ENCODE measurements around the gene PFKFB4. TPM values are rescaled to one million over a fixed set of nuclear protein-coding genes. Genes with fewer than 3 reads are reported as not detected.
A peak's percentile ranks its signal among the peaks of the same experiment; 100 is the strongest.
"Not testable (repeated sequence)": the region's sequence is repeated elsewhere in the genome, so short reads cannot be mapped to it uniquely, and the experiment has no call there.

PFKFB4 gene
- total and polyA plus RNA-seq, 10 of the 15 experiments (the other 5 are each of a cell fraction or from before 2014, with no cell fraction given): 0.37 to 89.1 (median 5.2) TPM

DNA sequence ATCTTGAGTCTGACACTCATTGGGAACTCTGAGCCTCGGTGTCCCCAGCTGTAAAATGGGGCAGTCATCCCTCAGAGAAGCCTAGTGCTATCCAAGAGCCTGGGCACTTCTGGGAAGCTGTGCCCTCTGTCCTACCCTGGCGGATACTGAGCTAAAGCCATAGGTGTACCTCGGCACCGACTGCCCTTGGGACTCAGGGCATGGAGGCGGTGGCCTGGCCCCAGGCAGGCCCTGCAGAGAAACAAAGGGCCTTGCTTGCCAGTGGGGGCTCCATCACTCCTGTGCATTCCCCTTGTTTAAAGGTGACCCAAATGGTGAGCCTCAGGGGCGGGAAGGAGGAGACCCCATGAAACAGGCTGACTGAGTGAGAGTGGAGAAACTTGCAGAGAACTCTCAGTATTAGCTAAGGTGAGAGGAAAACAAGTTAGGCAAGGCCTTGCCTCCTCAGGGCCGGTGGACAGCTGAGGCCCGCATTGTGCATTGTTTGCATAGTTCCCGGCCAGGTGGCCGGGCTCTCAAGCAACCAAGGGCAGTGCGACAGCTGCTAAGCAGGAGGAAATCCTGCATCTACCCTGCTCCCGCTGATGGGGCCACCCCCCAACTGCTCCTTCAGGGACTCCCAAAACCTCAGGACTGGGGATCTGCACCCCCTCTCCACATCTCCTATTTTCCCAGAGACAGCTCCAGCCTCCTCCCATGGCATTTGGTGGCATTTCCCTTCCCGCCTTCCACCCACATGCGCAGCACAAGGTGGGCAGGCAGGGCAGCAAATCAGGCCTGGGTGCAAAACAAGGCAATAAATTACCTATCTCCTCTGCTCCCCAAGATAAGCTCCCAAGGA lies 4.3 kb downstream of the PFKFB4 start:
- BruUV-seq (replicated peaks): no TSS peak
- Histone ChIP-seq H3K4me1 (ENCODE audit: control insufficient read depth, insufficient read depth, low read length) (peaks cover 11% of the 10 kb centered on the region), H3K79me2 (ENCODE audit: control insufficient read depth, insufficient read depth, low read length) (peaks cover 53% of the 10 kb centered on the region), H3K9me3 (replicated peaks; ENCODE audit: control insufficient read depth, insufficient read depth, low read length) (no peaks in the 10 kb centered on the region), H3K36me3 (ENCODE audit: control insufficient read depth in 2 of 2, insufficient read depth in 2 of 2, low read length in 1 of 2) (peaks cover 0 to 30% of the 10 kb centered on the region in 2 experiments; a peak in 3 of 4 replicates), H4K20me1 (ENCODE audit: control insufficient read depth, insufficient read depth) (peaks cover 2% of the 10 kb centered on the region; the same call in 1 of the 2 replicates), H3K9ac (ENCODE audit: control insufficient read depth, insufficient read depth, low read length) (no peak overlapping the region), H3K4me3 (no peak overlapping the region), H3K27ac (ENCODE audit: control insufficient read depth, insufficient read depth) (no peak overlapping the region), H3K4me2 (ENCODE audit: control insufficient read depth, insufficient read depth) (peak overlapping the region; percentile 55), H3K27me3 (replicated peaks in 1 of 2; ENCODE audit: control insufficient read depth in 2 of 2, insufficient read depth in 2 of 2, low read length in 1 of 2) (no peaks in the 10 kb centered on the region), H2AFZ (ENCODE audit: control insufficient read depth, low read depth, low read length) (no peak overlapping the region)
- in situ Hi-C loops (cut with MboI): no loop called here
- FAIRE-seq (no peak), DNase-seq (ENCODE audit: low read depth, low spot score) (no peak), ATAC-seq (no peak)
- SMC1A ChIA-PET (ENCODE audit: uncharacterized antibody, unreplicated experiment): interaction anchor here (0.7 to 1.6 kb wide), 6 partner anchors 79 to 116 kb away, joined by 3 to 6 read pairs (median 3); partner anchors contain the start of genes ATRIP and SLC26A6
- TF ChIP-seq ZSCAN29 (IDR thresholded peaks at IDR 0.05): no peak
- TF ChIP-seq ASH2L (IDR thresholded peaks at IDR 0.05; ENCODE audit: borderline replicate concordance, low read depth): no peak
- no peak for TF ChIP-seq NFYB (IDR thresholded peaks at IDR 0.05; ENCODE audit: insufficient read depth, low read depth, low read length)
- no peak for TF ChIP-seq RELA (IDR thresholded peaks at IDR 0.05; ENCODE audit: borderline replicate concordance, partially characterized antibody)
- TF ChIP-seq CHD1 (IDR thresholded peaks at IDR 0.05; ENCODE audit: low read depth, low read length): no peak
- intact Hi-C loops (cut with micrococcal nuclease; ENCODE audit: unreplicated experiment): no loop called here
- POLR2A ChIA-PET: interaction anchor here (0.6 to 2.2 kb wide), 7 partner anchors 13 to 506 kb away, joined by 3 to 8 read pairs (median 4); partner anchors contain the start of genes CCDC51 and TMA7
- RAD21 ChIA-PET (ENCODE audit: unreplicated experiment): interaction anchor here (0.9 to 2.9 kb wide), 2 partner anchors 79 to 83 kb away, joined by 3 to 9 read pairs; partner anchors contain the start of gene SLC26A6
- WGBS (ENCODE audit: insufficient coverage, insufficient replicate concordance, low lambda C conversion rate, missing lambda C conversion rate): 80% methylated on average over 14 of the region's 14 CpGs
- CTCF ChIA-PET: interaction anchor here (1.0 to 16.3 kb wide), 8 partner anchors 7 to 321 kb away, joined by 3 to 239 read pairs (median 4); partner anchors contain the start of genes CCDC51 and TMA7

DNA sequence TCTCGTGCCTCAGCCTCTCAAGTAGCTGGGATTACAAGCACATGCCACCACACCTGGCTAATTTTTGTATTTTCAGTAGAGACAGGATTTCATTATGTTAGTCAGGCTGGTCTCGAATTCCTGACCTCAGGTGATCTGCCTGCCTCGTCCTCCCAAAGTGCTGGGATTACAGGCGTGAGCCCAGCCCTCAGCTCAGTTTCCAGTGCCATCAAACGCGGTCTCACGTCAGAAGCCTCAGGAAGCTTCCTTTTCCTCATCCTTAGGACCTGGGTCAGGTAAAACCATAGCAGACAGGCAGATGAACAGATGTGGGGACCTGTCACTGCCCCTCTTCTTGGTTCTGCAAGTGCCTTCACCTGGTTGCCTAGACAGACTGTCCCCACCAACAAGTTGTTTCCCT lies 5.0 kb downstream of the PFKFB4 start:
- Histone ChIP-seq H3K4me1 (ENCODE audit: control insufficient read depth, insufficient read depth, low read length) (peaks cover 11% of the 10 kb centered on the region), H3K79me2 (ENCODE audit: control insufficient read depth, insufficient read depth, low read length) (peaks cover 53% of the 10 kb centered on the region), H3K36me3 (ENCODE audit: control insufficient read depth in 2 of 2, insufficient read depth in 2 of 2, low read length in 1 of 2) (peaks cover 0 to 30% of the 10 kb centered on the region in 2 experiments; a peak in 3 of 4 replicates)
- FAIRE-seq; H3K4me3 ChIP-seq; intact Hi-C loops (cut with micrococcal nuclease; ENCODE audit: unreplicated experiment); DNase-seq (ENCODE audit: low read depth, low spot score); H2AFZ ChIP-seq (ENCODE audit: control insufficient read depth, low read depth, low read length); BruUV-seq (replicated peaks); ATAC-seq; H3K9me3 ChIP-seq (replicated peaks; ENCODE audit: control insufficient read depth, insufficient read depth, low read length); H4K20me1 ChIP-seq (ENCODE audit: control insufficient read depth, insufficient read depth); H3K9ac ChIP-seq (ENCODE audit: control insufficient read depth, insufficient read depth, low read length); H3K4me2 ChIP-seq (ENCODE audit: control insufficient read depth, insufficient read depth); H3K27me3 ChIP-seq (replicated peaks in 1 of 2; ENCODE audit: control insufficient read depth in 2 of 2, insufficient read depth in 2 of 2, low read length in 1 of 2); H3K27ac ChIP-seq (ENCODE audit: control insufficient read depth, insufficient read depth); in situ Hi-C loops (cut with MboI): not testable (repeated sequence)
- WGBS (ENCODE audit: insufficient coverage, insufficient replicate concordance, low lambda C conversion rate, missing lambda C conversion rate): 34% methylated on average over 7 of the region's 7 CpGs
- RAD21 ChIA-PET (ENCODE audit: unreplicated experiment): interaction anchor here (1.0 to 2.9 kb wide), 2 partner anchors 79 to 115 kb away, joined by 4 to 9 read pairs; no protein-coding TSS in a partner anchor
- SMC1A ChIA-PET (ENCODE audit: uncharacterized antibody, unreplicated experiment): interaction anchor here (0.7 to 1.3 kb wide), 4 partner anchors 84 to 116 kb away, joined by 3 read pairs; partner anchors contain the start of genes ATRIP and SLC26A6
- POLR2A ChIA-PET: interaction anchor here (0.7 kb wide), 1 partner anchor 1738 kb away, joined by 5 read pairs; no protein-coding TSS in a partner anchor
- CTCF ChIA-PET: interaction anchor here (1.1 to 16.3 kb wide), 5 partner anchors 84 to 151 kb away, joined by 4 to 239 read pairs (median 58); partner anchors contain the start of genes CCDC51, SLC26A6 and TMA7
